ENCODE measurements around the gene BCAS1. TPM values are rescaled to one million over a fixed set of nuclear protein-coding genes. Genes with fewer than 3 reads are reported as not detected.

The BCAS1 gene
- total RNA-seq, 2 experiments from 2014 or later, result 0.06 to 0.10 TPM

- H3K27me3 Mint-ChIP-seq, result no peaks in the 10 kb centered on the region
Observed at GRCh38 chr20:54074511-54074910, 4.1 kb upstream of the BCAS1 start.

GRCh38 chr20:54073288-54073687, 2.9 kb upstream of the BCAS1 start:
- H3K4me3 Mint-ChIP-seq, result no peak overlapping the region
- DNase-seq, result no peak
- H3K27ac Mint-ChIP-seq, result no peak overlapping the region
- no peaks in the 10 kb centered on the region for H3K27me3 Mint-ChIP-seq
- peaks cover 7% of the 10 kb centered on the region for H3K4me1 Mint-ChIP-seq
- no peaks in the 10 kb centered on the region for H3K36me3 Mint-ChIP-seq
- H3K9me3 Mint-ChIP-seq, result peaks cover 3% of the 10 kb centered on the region

More at GRCh38 chr20:54074511-54074910, 4.1 kb upstream of the BCAS1 start:
- DNase-seq, result no peak
- Mint-ChIP-seq H3K36me3 (peaks cover 4% of the 10 kb centered on the region), H3K9me3 (peaks cover 8% of the 10 kb centered on the region), H3K4me1 (peaks cover 16% of the 10 kb centered on the region), H3K27ac (no peak overlapping the region), H3K4me3 (no peak overlapping the region)

DNA sequence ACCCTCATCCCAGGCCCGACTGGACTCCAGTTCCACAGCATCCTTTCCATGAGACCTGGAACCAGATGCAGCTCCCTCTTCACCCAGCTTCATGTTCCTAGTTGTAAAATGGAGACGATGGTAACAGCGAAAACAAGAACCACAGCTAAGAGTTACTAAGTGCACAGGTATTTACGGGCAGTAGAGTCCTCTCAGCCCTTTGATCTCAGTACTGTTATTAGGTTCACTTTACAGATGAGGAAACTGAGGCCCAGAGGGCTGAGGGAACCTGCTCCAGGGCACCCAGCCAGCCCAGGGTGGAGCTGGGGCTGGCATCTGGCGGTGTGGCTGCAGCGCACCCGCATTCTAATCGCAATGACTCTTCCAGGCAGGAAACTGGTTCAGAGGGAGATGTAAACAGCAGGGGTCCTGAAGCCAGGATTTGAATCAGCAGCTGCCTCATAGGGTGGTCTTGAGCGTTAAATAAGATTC, 858 bp downstream of the BCAS1 start:
- Mint-ChIP-seq H3K4me3 (no peak overlapping the region), H3K36me3 (no peaks in the 10 kb centered on the region), H3K27ac (no peak overlapping the region), H3K27me3 (no peaks in the 10 kb centered on the region), H3K4me1 (peaks cover 11% of the 10 kb centered on the region), H3K9me3 (no peaks in the 10 kb centered on the region)
- DNase-seq, result no peak

GRCh38 chr20:54068966-54069365, 1.4 kb downstream of the BCAS1 start:
- Mint-ChIP-seq H3K36me3 (no peaks in the 10 kb centered on the region), H3K9me3 (no peaks in the 10 kb centered on the region), H3K4me1 (peaks cover 17% of the 10 kb centered on the region), H3K27ac (no peak overlapping the region), H3K4me3 (no peak overlapping the region), H3K27me3 (no peaks in the 10 kb centered on the region)
- no peak for DNase-seq

DNA sequence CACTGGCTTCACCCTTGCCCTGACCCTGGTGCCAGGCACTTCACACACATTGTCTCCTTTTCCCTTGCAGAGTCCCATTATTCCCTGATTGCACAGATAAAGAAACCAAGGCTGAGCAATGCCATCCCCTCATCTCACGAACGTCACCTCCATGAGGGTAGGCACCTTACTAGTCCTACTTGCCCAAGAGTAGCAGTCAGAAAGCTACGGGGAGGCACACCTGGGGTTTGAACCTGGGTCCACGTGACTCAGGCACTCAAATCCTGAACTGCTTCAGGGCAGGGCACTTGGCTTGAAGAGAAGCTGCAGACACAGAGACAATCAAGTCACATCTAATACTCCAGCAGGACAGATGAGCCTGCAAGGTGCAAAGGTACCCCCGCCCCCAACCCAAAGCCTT, 1.9 kb downstream of the BCAS1 start:
- Mint-ChIP-seq H3K4me3 (no peak overlapping the region), H3K27ac (no peak overlapping the region), H3K4me1 (peaks cover 21% of the 10 kb centered on the region), H3K9me3 (no peaks in the 10 kb centered on the region), H3K27me3 (no peaks in the 10 kb centered on the region), H3K36me3 (no peaks in the 10 kb centered on the region)
- no peak for DNase-seq

GRCh38 chr20:54067606-54068174, 2.7 kb downstream of the BCAS1 start:
- no peak for DNase-seq
- Mint-ChIP-seq H3K9me3 (no peaks in the 10 kb centered on the region), H3K27me3 (no peaks in the 10 kb centered on the region), H3K4me1 (peaks cover 29% of the 10 kb centered on the region), H3K27ac (no peak overlapping the region), H3K36me3 (no peaks in the 10 kb centered on the region), H3K4me3 (no peak overlapping the region)

GRCh38 chr20:54065601-54066038, 4.8 kb downstream of the BCAS1 start:
- no peak overlapping the region for H3K4me3 Mint-ChIP-seq
- peaks cover 33% of the 10 kb centered on the region for H3K4me1 Mint-ChIP-seq
- H3K36me3 Mint-ChIP-seq, result no peaks in the 10 kb centered on the region
- no peak overlapping the region for H3K27ac Mint-ChIP-seq
- no peaks in the 10 kb centered on the region for H3K9me3 Mint-ChIP-seq
- H3K27me3 Mint-ChIP-seq, result no peaks in the 10 kb centered on the region
- no peak for DNase-seq

GRCh38 chr20:54064939-54065338, 5.5 kb downstream of the BCAS1 start:
- peaks cover 33% of the 10 kb centered on the region for H3K4me1 Mint-ChIP-seq
- no peaks in the 10 kb centered on the region for H3K36me3 Mint-ChIP-seq
- peak overlapping the region; percentile 8 for H3K4me3 Mint-ChIP-seq
- H3K27me3 Mint-ChIP-seq, result no peaks in the 10 kb centered on the region
- H3K9me3 Mint-ChIP-seq, result no peaks in the 10 kb centered on the region
- DNase-seq, result no peak
- H3K27ac Mint-ChIP-seq, result peak overlapping the region; percentile 90

DNA sequence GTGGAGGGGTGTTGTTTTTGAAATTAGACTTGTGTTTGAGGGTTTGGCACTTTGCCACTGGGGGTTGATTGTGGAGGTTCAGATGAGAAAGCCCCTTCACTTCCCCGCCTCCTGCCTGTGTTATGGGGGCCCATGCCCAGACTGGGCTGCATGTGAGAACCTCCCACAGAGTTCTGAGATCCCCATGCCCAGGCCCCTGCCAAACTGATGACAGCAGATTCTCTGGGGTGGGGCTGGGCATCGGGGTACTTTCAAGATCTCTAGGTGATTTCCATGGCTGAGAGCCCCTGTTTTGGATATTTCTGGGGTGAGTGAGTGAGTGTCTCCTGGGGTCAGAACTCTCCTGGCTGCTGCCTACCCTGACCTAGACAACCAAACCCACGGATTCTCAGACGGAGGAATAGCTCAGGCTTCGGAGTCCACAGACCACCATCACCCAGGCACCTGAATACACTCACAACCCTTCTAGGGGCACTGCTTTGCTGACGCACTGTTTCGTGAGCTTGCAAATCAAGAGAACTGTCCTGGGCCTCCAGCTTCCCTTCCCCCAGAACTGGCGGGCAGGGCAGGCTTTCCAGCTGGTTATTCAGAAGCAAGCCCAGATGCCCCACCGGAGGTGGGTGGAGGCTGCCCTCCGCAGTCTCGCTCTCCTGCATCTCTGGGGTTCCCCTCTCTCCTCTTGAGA, 6.3 kb downstream of the BCAS1 start:
- no peaks in the 10 kb centered on the region for H3K27me3 Mint-ChIP-seq
- DNase-seq, result peak; percentile 81

DNA sequence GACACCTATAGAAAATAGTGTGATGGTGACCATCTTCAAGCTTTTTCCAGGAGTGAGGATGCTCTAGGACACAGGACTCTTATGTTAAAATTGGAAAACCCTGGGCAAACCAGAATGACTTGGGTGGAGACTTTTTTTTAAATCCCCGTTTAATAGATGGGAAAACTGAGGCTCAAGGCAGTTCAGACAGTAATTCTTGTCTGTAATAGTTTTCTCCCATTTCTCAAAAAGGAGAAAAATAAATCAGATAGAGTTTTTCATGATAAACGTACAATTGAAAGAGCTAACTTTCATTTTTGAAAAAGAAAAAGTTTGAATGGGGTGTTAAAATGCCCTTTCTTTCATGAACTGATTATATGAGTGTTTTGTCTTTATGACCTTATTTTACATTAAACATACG, 6.8 kb downstream of the BCAS1 start:
- no peaks in the 10 kb centered on the region for H3K9me3 Mint-ChIP-seq
- peak overlapping the region; percentile 69 for H3K4me3 Mint-ChIP-seq
- no peaks in the 10 kb centered on the region for H3K36me3 Mint-ChIP-seq
- H3K27me3 Mint-ChIP-seq, result no peaks in the 10 kb centered on the region
- peaks cover 38% of the 10 kb centered on the region for H3K4me1 Mint-ChIP-seq
- DNase-seq, result no peak
- peak overlapping the region; percentile 90 for H3K27ac Mint-ChIP-seq

More for the DNA sequence above, 6.3 kb downstream of the BCAS1 start:
- H3K27ac Mint-ChIP-seq, result peak overlapping the region; percentile 90
- no peaks in the 10 kb centered on the region for H3K9me3 Mint-ChIP-seq
- peak overlapping the region; percentile 69 for H3K4me3 Mint-ChIP-seq
- H3K36me3 Mint-ChIP-seq, result no peaks in the 10 kb centered on the region
- H3K4me1 Mint-ChIP-seq, result peaks cover 33% of the 10 kb centered on the region

DNA sequence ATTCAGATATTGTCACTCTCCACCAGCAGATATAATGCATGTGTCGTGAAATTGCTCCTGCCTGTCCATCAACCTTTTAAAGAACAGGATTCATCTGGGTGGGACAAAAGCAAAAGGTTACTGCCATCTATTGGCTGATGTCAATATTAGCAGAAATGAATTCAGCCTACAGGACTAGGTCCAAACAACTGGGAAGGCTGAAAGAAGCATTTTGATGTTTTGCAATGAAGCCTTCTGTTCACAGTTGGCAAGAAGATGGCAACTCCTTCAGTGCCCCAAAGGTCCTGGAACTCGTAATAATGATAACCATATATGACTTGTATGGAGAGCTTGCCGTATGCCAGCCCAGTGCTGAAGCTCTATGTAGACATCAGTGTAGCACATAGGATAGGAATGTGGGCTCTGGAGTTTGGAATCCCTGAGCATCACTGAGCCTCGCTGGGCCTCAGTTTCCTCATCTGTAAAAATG, 7.5 kb downstream of the BCAS1 start:
- Mint-ChIP-seq H3K36me3 (no peaks in the 10 kb centered on the region), H3K4me3 (no peak overlapping the region), H3K27me3 (no peaks in the 10 kb centered on the region), H3K9me3 (no peaks in the 10 kb centered on the region), H3K27ac (peak overlapping the region; percentile 90), H3K4me1 (peaks cover 43% of the 10 kb centered on the region)
- no peak for DNase-seq

- DNase-seq, result no peak
- H3K9me3 Mint-ChIP-seq, result no peaks in the 10 kb centered on the region
- H3K27me3 Mint-ChIP-seq, result no peaks in the 10 kb centered on the region
- no peak overlapping the region for H3K27ac Mint-ChIP-seq
- no peak overlapping the region for H3K4me3 Mint-ChIP-seq
- no peaks in the 10 kb centered on the region for H3K36me3 Mint-ChIP-seq
- peaks cover 39% of the 10 kb centered on the region for H3K4me1 Mint-ChIP-seq
Observed at GRCh38 chr20:54061101-54061881, 9.1 kb downstream of the BCAS1 start.

GRCh38 chr20:54059691-54060364, 10.6 kb downstream of the BCAS1 start:
- Mint-ChIP-seq H3K9me3 (no peaks in the 10 kb centered on the region), H3K4me3 (no peak overlapping the region), H3K4me1 (peaks cover 36% of the 10 kb centered on the region), H3K27ac (no peak overlapping the region), H3K36me3 (no peaks in the 10 kb centered on the region), H3K27me3 (no peaks in the 10 kb centered on the region)
- DNase-seq, result no peak

DNA sequence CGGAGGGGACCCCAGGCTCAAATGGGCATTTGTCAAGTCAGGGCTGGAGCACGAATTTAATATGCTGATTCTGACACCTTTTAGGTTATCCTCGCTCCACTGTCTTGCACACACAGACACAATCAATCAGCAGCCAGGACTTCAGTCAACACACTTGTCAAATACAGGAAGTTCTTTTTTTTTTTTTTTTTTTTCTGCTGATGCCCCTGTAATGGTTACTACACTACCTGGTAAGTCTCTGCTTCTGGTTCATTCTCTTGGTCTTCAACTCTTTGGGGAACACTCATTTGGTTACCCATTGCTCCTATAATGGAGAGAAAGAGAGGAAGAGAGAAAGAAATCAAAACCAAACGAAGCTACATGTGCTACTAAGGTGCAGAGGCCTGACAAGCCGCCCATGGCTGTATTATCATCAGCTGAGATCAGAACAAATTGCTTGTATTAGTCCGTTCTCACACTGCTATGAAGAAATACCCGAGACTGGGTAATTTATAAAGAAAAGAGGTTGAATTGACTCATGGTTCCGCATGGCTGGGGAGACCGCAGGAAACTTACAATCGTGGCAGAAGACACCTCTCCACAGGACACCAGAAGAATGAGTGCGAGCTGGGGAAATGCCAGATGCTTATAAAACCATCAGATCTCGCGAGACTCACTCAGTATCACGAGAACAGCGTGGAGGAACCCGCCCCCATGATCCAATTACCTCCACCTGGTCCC, 11.8 kb downstream of the BCAS1 start:
- H3K9me3 Mint-ChIP-seq, result peaks cover 2% of the 10 kb centered on the region
- H3K36me3 Mint-ChIP-seq, result no peaks in the 10 kb centered on the region
- H3K4me1 Mint-ChIP-seq, result peaks cover 24% of the 10 kb centered on the region
- peak overlapping the region; percentile 17 for H3K27ac Mint-ChIP-seq
- no peak for DNase-seq
- H3K4me3 Mint-ChIP-seq, result no peak overlapping the region
- no peaks in the 10 kb centered on the region for H3K27me3 Mint-ChIP-seq
